AG09319 (cell line): ENCODE measurements around the gene BCR.

Source experiments
- DNase-seq: peaks from one replicate; pipeline ENCODE4 v3.0.0-alpha.2; 2010; ENCODE audit warnings: low read depth; ENCODE audit errors: extremely low read depth
- CTCF ChIP-seq: IDR thresholded peaks from 2 replicates; pipeline ENCODE4 v1.5.1; 2011; ENCODE audit warnings: low read depth, mild to moderate bottlenecking, inconsistent platforms, low read length, moderate library complexity

The BCR gene

GRCh38 chr22:23234409-23235161 is 54.3 kb downstream of the BCR start:
- no peak for TF ChIP-seq CTCF
- DNase-seq, result no peak

GRCh38 chr22:23235425-23235824 is 55.1 kb downstream of the BCR start:
- DNase-seq, result no peak
- no peak for TF ChIP-seq CTCF

GRCh38 chr22:23236026-23236425 is 55.7 kb downstream of the BCR start:
- DNase-seq, result no peak

DNA sequence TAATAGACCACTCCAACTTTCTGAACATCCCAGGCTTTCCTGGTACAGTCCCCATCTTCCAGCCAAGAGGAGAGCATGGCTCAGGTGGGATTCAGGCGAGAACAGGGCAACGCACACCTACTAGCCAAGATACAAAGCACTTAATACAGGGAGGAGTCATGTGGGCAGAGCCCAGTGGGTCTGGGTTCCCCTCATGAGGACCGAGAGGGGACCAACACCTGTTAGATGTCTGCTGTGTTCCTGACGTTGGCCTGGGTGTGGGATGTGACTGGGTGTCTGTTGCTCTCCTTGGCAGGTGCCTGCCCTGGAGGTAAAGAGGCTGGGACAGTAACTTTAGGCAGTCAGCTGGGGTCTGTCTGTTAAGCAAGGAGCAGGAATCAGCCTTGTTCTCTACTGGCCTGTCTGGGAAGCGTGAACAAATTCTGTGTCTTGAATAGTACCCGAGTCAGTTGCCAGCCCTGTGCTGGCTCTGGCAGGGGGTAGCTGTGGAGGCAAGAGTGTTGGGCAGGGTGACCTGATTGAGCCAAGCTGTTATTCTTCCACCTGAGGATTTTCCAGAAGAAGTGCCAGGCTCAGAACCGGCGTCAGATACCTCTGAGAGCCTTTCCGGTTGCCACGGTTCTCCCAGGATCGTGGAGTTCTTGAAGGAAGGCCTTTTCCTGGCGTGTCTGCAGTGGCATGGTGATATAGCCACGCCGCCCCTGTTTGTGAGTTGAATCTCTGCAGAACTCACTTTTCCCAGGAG is 56.3 kb downstream of the BCR start:
- no peak for TF ChIP-seq CTCF
- no peak for DNase-seq

More at GRCh38 chr22:23236026-23236425, 55.7 kb downstream of the BCR start:
- TF ChIP-seq CTCF, result no peak

DNA sequence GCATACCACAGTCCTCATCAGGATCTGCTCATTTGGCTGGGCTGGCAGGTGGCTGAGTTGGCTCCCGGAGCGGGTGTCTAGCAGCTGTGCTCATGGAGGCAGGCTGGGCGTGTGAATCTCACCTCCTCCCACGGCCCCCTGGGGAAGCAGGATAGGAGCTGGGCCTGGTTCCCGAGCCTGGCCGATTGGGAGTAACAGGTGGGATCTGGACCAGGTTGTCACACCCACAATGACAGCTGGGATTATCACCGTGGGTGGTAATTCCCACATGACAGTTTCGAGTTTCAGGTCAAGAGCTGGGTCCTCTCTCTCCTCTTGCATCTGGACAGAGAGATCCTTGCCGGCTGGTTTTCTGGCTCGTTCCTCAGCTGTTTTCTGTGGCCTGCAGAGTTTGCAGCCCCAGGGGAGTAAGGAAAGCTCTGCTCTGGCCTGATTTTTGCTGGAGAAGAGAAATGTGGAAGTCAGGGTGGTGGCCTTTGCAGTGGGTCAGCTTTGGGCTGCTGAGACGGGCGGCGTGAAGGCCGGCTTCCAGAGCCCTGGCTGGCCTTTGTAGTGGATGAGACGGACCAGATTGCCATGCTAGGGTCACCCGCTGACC is 57.0 kb downstream of the BCR start:
- DNase-seq, result no peak
- no peak for TF ChIP-seq CTCF

DNA sequence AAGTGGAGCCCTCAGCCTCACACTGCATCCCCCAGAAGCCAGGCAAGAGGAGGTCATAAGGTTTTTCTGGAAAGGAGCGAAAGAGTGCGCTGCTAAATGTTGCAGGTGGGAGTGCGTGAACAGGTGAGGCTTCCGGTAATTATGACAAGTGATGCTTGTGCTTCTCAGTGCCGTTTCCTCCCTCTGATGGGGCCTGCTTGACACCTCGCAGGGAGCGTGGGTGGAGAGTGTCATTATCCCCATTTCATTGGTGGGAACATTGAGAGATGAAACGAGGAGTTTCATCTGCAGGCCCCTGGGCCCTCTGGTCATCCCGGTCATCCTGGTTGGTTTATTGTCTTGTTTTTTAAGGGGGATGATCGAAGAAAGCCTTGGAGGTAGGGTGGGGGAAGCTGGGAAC is 57.5 kb downstream of the BCR start:
- TF ChIP-seq CTCF, result no peak
- DNase-seq, result no peak

- no peak for TF ChIP-seq CTCF
- DNase-seq, result no peak
These were observed 58.4 kb downstream of the BCR start for GRCh38 chr22:23238707-23239106.
